PC-3 (cell line): ENCODE data around the gene TSGA10IP.

Experiments
- EZH2 ChIP-seq: fragments of 300-600 bp; sonication (generic); IDR thresholded peaks from one replicate; pipeline ENCODE4 v1.6.1; 2017; ENCODE audit warnings: antibody characterized with exemption, mild to moderate bottlenecking, low read length; ENCODE audit not compliant: unreplicated experiment
- EZH2phosphoT487 ChIP-seq: fragments of 300-600 bp; sonication (generic); IDR thresholded peaks from 2 replicates; pipeline ENCODE4 v1.6.1; 2018; ENCODE audit warnings: mild to moderate bottlenecking, antibody characterized with exemption, low read length, borderline replicate concordance
- TF ChIP-seq, protein P1 (sequence below): fragments of 300-600 bp; sonication (generic); conservative IDR thresholded peaks from 2 replicates; pipeline ENCODE4 v1.5.1; 2017; ENCODE audit warnings: antibody characterized with exemption, low read depth, mild to moderate bottlenecking, low read length

- TF ChIP-seq, protein P1, sequence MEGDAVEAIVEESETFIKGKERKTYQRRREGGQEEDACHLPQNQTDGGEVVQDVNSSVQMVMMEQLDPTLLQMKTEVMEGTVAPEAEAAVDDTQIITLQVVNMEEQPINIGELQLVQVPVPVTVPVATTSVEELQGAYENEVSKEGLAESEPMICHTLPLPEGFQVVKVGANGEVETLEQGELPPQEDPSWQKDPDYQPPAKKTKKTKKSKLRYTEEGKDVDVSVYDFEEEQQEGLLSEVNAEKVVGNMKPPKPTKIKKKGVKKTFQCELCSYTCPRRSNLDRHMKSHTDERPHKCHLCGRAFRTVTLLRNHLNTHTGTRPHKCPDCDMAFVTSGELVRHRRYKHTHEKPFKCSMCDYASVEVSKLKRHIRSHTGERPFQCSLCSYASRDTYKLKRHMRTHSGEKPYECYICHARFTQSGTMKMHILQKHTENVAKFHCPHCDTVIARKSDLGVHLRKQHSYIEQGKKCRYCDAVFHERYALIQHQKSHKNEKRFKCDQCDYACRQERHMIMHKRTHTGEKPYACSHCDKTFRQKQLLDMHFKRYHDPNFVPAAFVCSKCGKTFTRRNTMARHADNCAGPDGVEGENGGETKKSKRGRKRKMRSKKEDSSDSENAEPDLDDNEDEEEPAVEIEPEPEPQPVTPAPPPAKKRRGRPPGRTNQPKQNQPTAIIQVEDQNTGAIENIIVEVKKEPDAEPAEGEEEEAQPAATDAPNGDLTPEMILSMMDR: no peak
- TF ChIP-seq EZH2phosphoT487 (no peak), EZH2 (no peak)
Observed at GRCh38 chr11:65983589-65983987, 38.3 kb downstream of the TSGA10IP start.
